GM13976 (cell line): ENCODE data around the gene MED22.
A peak's percentile ranks its signal among the peaks of the same experiment; 100 is the strongest.
"Not testable (repeated sequence)": the region's sequence is repeated elsewhere in the genome, so short reads cannot be mapped to it uniquely, and the experiment has no call there.

Experiments used
- DNase-seq: peaks from one replicate; pipeline ENCODE4 v3.0.0; 2012; ENCODE audit warnings: low spot score
- in situ Hi-C: fragments of 300-500 bp; cut with MboI; formaldehyde crosslinking; loops from one replicate; pipeline ENCODE4 v1.12.0; 2022; ENCODE audit warnings: low sequenced_read_pairs, mixed read lengths, inconsistent platforms; ENCODE audit not compliant: unreplicated experiment
- TF ChIP-seq, protein P1 (sequence below): IDR thresholded peaks from 2 replicates; pipeline ENCODE4 v1.5.1; 2012; ENCODE audit warnings: borderline replicate concordance, mild to moderate bottlenecking; ENCODE audit not compliant: insufficient read depth; ENCODE audit errors: extremely low read depth, missing control alignments, control extremely low read depth

The MED22 gene

DNA sequence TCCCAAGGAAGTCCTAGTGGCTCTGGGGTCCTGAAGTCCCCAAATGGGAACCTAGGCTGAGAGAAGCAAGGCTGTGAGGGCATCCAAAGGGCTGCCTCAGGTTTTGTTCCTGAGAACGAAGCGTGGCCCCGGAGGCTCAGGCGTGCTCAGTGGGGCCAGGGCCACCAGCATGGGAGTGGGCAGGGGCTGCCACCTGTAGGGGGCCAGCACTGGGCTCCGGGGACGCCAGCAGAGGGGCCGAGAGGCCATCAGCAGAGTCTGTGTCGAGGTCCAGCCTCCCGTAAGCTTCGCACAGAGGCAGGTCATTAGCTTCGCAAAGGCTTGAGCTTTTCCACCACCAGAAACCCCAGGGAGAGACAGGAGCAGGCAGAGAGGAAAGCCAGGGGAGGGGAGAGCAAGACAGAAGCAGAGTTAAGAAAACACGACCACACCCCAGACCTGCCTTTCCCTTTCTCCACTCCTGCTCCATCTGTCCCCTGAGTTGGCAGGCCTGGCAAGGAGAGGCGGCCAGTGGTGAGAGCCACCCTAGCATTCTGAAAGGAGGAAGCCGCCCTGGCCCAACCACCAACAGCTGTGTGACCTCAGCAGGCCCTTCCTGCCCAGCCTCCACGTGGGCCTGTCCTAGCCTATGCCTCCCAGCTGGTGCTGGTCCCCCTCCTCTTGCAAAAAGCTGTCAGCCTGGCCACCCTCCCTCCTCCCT, 6.4 kb downstream of the MED22 start:
- TF ChIP-seq, protein P1, sequence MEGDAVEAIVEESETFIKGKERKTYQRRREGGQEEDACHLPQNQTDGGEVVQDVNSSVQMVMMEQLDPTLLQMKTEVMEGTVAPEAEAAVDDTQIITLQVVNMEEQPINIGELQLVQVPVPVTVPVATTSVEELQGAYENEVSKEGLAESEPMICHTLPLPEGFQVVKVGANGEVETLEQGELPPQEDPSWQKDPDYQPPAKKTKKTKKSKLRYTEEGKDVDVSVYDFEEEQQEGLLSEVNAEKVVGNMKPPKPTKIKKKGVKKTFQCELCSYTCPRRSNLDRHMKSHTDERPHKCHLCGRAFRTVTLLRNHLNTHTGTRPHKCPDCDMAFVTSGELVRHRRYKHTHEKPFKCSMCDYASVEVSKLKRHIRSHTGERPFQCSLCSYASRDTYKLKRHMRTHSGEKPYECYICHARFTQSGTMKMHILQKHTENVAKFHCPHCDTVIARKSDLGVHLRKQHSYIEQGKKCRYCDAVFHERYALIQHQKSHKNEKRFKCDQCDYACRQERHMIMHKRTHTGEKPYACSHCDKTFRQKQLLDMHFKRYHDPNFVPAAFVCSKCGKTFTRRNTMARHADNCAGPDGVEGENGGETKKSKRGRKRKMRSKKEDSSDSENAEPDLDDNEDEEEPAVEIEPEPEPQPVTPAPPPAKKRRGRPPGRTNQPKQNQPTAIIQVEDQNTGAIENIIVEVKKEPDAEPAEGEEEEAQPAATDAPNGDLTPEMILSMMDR = no peak
- DNase-seq = no peak
- in situ Hi-C loops = no loop called here

DNA sequence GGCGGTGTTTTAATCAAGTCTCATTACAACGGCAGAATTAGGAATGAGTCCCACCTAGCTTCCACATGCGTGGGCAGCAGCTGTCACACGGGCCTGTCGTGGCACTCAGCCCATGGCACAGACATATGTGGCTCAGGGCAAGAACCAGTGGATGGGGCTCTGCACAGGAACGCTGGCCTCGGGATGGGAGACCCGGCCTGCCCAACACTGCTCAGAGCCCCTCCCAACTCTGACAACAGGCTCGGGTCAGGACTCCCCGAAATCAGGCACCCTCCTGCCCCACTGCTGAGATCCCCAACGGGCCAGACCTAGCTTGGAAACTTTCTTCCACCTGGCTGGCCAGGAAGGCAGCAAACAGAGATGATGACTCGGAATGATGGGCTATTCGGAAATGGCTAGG, 7.0 kb downstream of the MED22 start:
- in situ Hi-C loops = no loop called here
- no peak for DNase-seq

DNA sequence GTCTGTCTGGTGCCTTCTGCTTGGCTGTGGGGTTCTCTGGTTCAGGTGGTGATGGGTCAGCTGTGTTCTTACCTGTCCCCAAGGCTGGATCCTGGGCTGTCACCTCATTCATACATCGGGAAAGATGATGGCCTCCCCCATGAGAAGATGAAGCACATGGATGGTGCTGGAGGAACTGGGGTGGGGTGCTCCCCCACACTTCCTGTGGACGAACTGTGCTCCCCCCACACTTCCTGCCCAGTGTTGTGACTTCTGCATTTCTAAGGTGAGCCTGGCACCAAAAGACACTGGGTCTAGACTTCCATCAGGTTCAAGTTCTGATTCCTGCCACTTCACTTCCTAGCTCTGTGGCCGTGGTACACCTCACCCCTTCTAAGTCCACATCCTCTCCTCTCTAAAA, 7.7 kb downstream of the MED22 start:
- in situ Hi-C loops = no loop called here
- no peak for DNase-seq
- TF ChIP-seq, protein P1 = no peak

More for the DNA sequence above, 7.0 kb downstream of the MED22 start:
- TF ChIP-seq, protein P1 = no peak

DNA sequence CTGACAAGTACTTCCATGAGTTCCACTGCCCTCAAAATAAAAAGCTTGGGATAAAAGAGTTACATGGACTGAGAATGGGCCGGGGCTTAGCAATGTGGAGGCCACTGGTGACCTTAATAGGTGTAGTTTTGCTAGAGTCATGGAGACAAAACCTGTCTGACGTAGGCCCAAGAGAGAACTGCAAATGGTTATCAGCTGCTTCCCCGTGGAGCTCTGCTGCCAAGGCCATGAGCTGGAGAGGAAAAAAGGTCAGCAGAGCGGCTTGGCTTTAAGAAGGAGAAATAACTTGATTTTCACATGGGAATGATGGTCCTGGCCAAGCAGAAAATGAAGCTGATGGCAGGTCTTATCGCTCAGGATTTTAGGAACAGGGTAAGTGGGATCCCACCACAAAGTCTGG, 8.3 kb downstream of the MED22 start:
- TF ChIP-seq, protein P1 = no peak
- in situ Hi-C loops = no loop called here

DNA sequence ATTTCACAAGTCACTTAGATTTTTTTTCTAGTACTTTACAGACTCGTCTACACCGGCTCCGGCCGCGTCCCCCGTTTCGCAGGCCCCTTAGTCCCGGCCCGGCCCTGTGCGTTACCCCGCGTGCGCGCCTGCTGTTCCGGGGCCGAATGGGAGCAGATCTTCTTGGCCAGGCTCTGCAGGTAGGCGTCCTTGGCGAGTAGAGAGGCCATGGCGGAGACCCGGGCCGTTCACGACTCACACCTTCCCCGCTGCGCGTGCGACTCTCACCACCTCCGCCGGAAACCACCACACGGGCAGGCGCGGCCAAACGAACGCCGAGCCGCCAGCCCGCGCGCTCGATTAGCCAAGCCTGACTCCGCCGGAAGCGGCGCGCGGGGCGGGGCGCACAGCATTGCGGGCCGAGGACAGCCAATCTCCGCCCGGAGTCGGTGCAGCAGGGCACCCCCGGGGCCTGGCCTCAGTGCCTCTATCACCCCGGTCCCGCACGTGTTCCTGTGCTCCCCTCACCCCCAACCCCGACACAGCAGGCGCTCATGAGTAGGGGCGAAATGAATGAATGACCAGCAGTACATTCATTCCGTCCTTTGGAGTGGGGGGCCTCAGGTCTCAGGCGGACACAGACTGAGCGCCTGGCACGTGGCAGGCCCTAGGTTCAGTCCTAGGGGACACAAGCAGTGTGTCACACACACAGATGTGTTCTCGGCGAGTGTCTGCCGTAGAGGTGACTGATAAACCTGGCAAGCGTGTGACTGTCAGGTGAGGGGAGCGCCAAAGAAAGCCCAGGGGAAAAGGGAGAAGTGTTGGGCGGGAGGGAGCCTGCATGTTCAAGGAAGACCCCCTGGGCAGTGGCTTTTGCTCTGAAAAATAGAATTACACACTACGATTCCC, 11.8 kb downstream of the MED22 start, which contains the start of gene SURF6:
Gene SURF6, minus strand, starts transcription at position 265 of the 888 bp plus-strand sequence. Its CDS starts 56 bp downstream, at position 209.
- TF ChIP-seq, protein P1 = no peak
- in situ Hi-C loops = no loop called here
- peak; percentile 95 for DNase-seq

More for the DNA sequence above, 8.3 kb downstream of the MED22 start:
- no peak for DNase-seq

DNA sequence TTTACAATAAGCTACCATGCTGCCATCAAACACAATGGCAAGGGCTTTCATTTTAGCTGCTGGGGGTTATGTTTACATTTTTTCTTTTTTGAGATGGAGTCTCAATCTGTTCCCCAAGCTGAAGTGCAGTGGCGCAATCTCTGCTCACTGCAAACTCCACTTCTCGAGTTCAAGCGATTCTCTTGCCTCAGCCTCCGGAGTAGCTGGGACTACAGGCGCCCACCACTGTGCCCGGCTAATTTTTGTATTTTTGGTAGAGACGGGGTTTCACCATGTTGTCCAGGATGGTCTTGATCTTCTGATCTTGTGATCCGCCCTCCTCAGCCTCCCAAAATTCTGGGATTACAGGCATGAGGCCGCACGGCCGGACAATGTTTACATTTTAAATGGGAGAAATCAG, 13.0 kb downstream of the MED22 start:
- DNase-seq, in situ Hi-C loops: not testable (repeated sequence)

DNA sequence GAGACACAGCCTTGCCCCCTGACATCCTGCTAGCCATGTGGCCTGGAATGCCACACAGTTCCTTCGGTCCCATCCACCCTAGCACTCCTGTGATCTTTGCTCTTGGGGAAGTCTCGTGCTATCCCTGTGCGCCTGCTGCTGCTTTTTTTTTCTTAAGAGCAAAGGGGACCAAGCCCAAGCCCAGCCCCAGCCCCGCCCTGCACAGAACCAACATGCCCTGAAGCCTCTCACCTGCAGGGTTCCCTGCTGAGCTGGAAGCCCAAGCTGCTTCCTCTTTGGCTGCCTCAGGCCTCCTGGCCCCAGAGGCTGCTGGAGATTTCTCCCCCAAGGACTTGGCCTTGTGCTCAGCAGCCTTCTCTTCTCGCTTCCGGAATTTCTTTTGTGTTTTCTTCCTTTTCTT, 13.8 kb downstream of the MED22 start:
- TF ChIP-seq, protein P1 = no peak
- in situ Hi-C loops = no loop called here
- no peak for DNase-seq
